ENCODE results near the gene VSIG2.

Gene VSIG2

GRCh38 chr11:124762624-124763155, 10.6 kb upstream of the VSIG2 start:
- no peak for DNase-seq

GRCh38 chr11:124762105-124762623, 10.1 kb upstream of the VSIG2 start, which contains the start of gene ESAM:
Gene ESAM, minus strand, starts transcription at chr11:124762290. Its CDS starts 136 bp downstream, at chr11:124762154.
- peak; percentile 82 for DNase-seq

GRCh38 chr11:124761301-124762104, 9.4 kb upstream of the VSIG2 start:
- DNase-seq = peak; percentile 29

- no peak for DNase-seq
Measured at GRCh38 chr11:124760806-124761205, 8.8 kb upstream of the VSIG2 start.

- peak; percentile 53 for DNase-seq
Measured at GRCh38 chr11:124760205-124760652, 8.2 kb upstream of the VSIG2 start.

- peak; percentile 68 for DNase-seq
Measured at GRCh38 chr11:124759266-124760204, 7.5 kb upstream of the VSIG2 start.

- peak; percentile 95 for DNase-seq
Measured at GRCh38 chr11:124758355-124759265, 6.6 kb upstream of the VSIG2 start.

GRCh38 chr11:124757320-124757719, 5.3 kb upstream of the VSIG2 start:
- no peak for DNase-seq

- DNase-seq = no peak
Measured at GRCh38 chr11:124756753-124757227, 4.7 kb upstream of the VSIG2 start.

- no peak for DNase-seq
Measured at GRCh38 chr11:124756033-124756752, 4.1 kb upstream of the VSIG2 start.

- no peak for DNase-seq
Measured at GRCh38 chr11:124754710-124755109, 2.7 kb upstream of the VSIG2 start.

GRCh38 chr11:124754309-124754708, 2.3 kb upstream of the VSIG2 start:
- no peak for DNase-seq

- no peak for DNase-seq
Measured at GRCh38 chr11:124753624-124754023, 1.6 kb upstream of the VSIG2 start.

GRCh38 chr11:124753205-124753604, 1.1 kb upstream of the VSIG2 start:
- peak; percentile 37 for DNase-seq

- peak; percentile 27 for DNase-seq
Measured at GRCh38 chr11:124752471-124753102, 532 bp upstream of the VSIG2 start.

- no peak for DNase-seq
Measured at GRCh38 chr11:124751391-124751740, 689 bp downstream of the VSIG2 start.

GRCh38 chr11:124749912-124750311, 2.1 kb downstream of the VSIG2 start:
- no peak for DNase-seq

GRCh38 chr11:124748481-124749343, 3.3 kb downstream of the VSIG2 start:
- no peak for DNase-seq

- no peak for DNase-seq
Measured at GRCh38 chr11:124748100-124748418, 4.0 kb downstream of the VSIG2 start.

Data from hematopoietic multipotent progenitor cell treated with erythropoietin and hydrocortisone succinate and interleukin-3 and kit ligand, for 4 days (in vitro differentiated cells).